G401 (cell line): ENCODE measurements around the gene BOC. TPM values are rescaled to one million over a fixed set of nuclear protein-coding genes. Genes with fewer than 3 reads are reported as not detected.

Experiments used
- DNase-seq: peaks from one replicate; pipeline ENCODE4 v3.0.0-alpha.2; 2015; ENCODE audit warnings: low spot score
- in situ Hi-C: cut with HindIII; loops from 2 replicates; pipeline ENCODE4 v1.10.0; 2016; ENCODE audit warnings: low sequenced_read_pairs, mixed read lengths
- total RNA-seq: library from RNA; depleted of rRNA; stranded (reverse); fragments of >200 nt; shearing (Covaris generic); gene quantifications from 2 replicates; pipeline ENCODE4 v1.2.3, GENCODE V29; 2014

BOC gene
- total RNA-seq, 1 experiment from 2014 or later, result not detected

- DNase-seq, result no peak
Measured at GRCh38 chr3:113262304-113262665, 50.9 kb downstream of the BOC start.

GRCh38 chr3:113263020-113263419, 51.7 kb downstream of the BOC start:
- no peak for DNase-seq
- in situ Hi-C loops, result no loop called here

More at GRCh38 chr3:113262304-113262665, 50.9 kb downstream of the BOC start:
- in situ Hi-C loops, result no loop called here

- no peak for DNase-seq
- in situ Hi-C loops, result no loop called here
Measured at GRCh38 chr3:113263778-113264177, 52.4 kb downstream of the BOC start.

- peak; percentile 27 for DNase-seq
- in situ Hi-C loops, result no loop called here
Measured at GRCh38 chr3:113264283-113265131, 53.1 kb downstream of the BOC start.

GRCh38 chr3:113265231-113265630, 53.9 kb downstream of the BOC start:
- DNase-seq, result peak; percentile 46
- in situ Hi-C loops, result no loop called here

GRCh38 chr3:113266738-113267137, 55.4 kb downstream of the BOC start:
- DNase-seq, result no peak
- in situ Hi-C loops, result no loop called here

- in situ Hi-C loops, result no loop called here
- DNase-seq, result no peak
Measured at GRCh38 chr3:113268311-113268710, 57.0 kb downstream of the BOC start.

GRCh38 chr3:113268942-113269341, 57.6 kb downstream of the BOC start:
- in situ Hi-C loops, result no loop called here
- DNase-seq, result no peak

- DNase-seq, result peak; percentile 90
- in situ Hi-C loops, result no loop called here
Measured at GRCh38 chr3:113269661-113270060, 58.3 kb downstream of the BOC start.

- in situ Hi-C loops, result no loop called here
Measured at GRCh38 chr3:113270068-113270467, 58.7 kb downstream of the BOC start.

GRCh38 chr3:113270786-113271185, 59.4 kb downstream of the BOC start:
- in situ Hi-C loops, result no loop called here

More at GRCh38 chr3:113270068-113270467, 58.7 kb downstream of the BOC start:
- no peak for DNase-seq

GRCh38 chr3:113271189-113271588, 59.8 kb downstream of the BOC start:
- DNase-seq, result peak; percentile 27

More at GRCh38 chr3:113270786-113271185, 59.4 kb downstream of the BOC start:
- DNase-seq, result no peak

GRCh38 chr3:113271594-113272384, 60.4 kb downstream of the BOC start:
- DNase-seq, result no peak
- in situ Hi-C loops, result no loop called here

More at GRCh38 chr3:113271189-113271588, 59.8 kb downstream of the BOC start:
- in situ Hi-C loops, result no loop called here

GRCh38 chr3:113272385-113272779, 61.0 kb downstream of the BOC start:
- in situ Hi-C loops, result no loop called here
- no peak for DNase-seq

- in situ Hi-C loops, result no loop called here
- no peak for DNase-seq
Measured at GRCh38 chr3:113273011-113273410, 61.7 kb downstream of the BOC start.

- in situ Hi-C loops, result no loop called here
- no peak for DNase-seq
Measured at GRCh38 chr3:113273604-113274378, 62.4 kb downstream of the BOC start.

GRCh38 chr3:113274425-113275257, 63.3 kb downstream of the BOC start:
- DNase-seq, result no peak
- in situ Hi-C loops, result no loop called here

GRCh38 chr3:113275258-113275556, 63.9 kb downstream of the BOC start:
- DNase-seq, result no peak
- in situ Hi-C loops, result no loop called here

GRCh38 chr3:113275583-113275928, 64.2 kb downstream of the BOC start:
- in situ Hi-C loops, result no loop called here
- no peak for DNase-seq
